ENCODE data around the gene MYOT.

Gene MYOT

GRCh38 chr5:137902408-137903133 lies 34.9 kb downstream of the MYOT start:
- no peak for DNase-seq

GRCh38 chr5:137914758-137915157 lies 47.1 kb downstream of the MYOT start:
- DNase-seq: no peak

- DNase-seq: no peak
Observed at GRCh38 chr5:137916923-137917322, 49.3 kb downstream of the MYOT start.

GRCh38 chr5:137921931-137922330 lies 54.3 kb downstream of the MYOT start:
- DNase-seq: no peak

- DNase-seq: no peak
Observed at GRCh38 chr5:137923856-137924255, 56.2 kb downstream of the MYOT start.

- no peak for DNase-seq
Observed at GRCh38 chr5:137932800-137933199, 65.1 kb downstream of the MYOT start.

- no peak for DNase-seq
Observed at GRCh38 chr5:137933491-137933911, 65.8 kb downstream of the MYOT start.

GRCh38 chr5:137935190-137935589 lies 67.5 kb downstream of the MYOT start:
- DNase-seq: no peak

GRCh38 chr5:137935694-137936093 lies 68.0 kb downstream of the MYOT start:
- DNase-seq: no peak

All from NCI-H748 treated with DMSO at 0.1 percent for 48 hours (cell line).